ENCODE measurements around the gene ELMO1. TPM values are rescaled to one million over a fixed set of nuclear protein-coding genes. Genes with fewer than 3 reads are reported as not detected.

ELMO1 gene
- total RNA-seq, 1 experiment from 2014 or later, result not detected

GRCh38 chr7:37327288-37327687, 121.4 kb downstream of the ELMO1 start:
- Histone ChIP-seq H3F3A (ENCODE audit: low read length, unreplicated experiment) (no peaks in the 10 kb centered on the region), H3K4me2 (ENCODE audit: low read length) (no peak overlapping the region), H3K4me1 (ENCODE audit: insufficient read depth, low read length) (no peaks in the 10 kb centered on the region), H3K36me3 (ENCODE audit: low read depth, low read length) (no peaks in the 10 kb centered on the region), H3K4me3 (ENCODE audit: low read length) (no peak overlapping the region), H3K9ac (ENCODE audit: low read length) (no peak overlapping the region), H4K20me1 (ENCODE audit: low read length) (no peaks in the 10 kb centered on the region), H2AFZ (ENCODE audit: low read length) (no peak overlapping the region), H3K9me2 (replicated peaks; ENCODE audit: low read length) (no peaks in the 10 kb centered on the region), H3K27ac (ENCODE audit: low read length) (no peak overlapping the region), H3K27me3 (ENCODE audit: low read length) (no peaks in the 10 kb centered on the region; the same call in 1 of the 2 replicates), H3K79me2 (ENCODE audit: low read length) (no peaks in the 10 kb centered on the region), H3K9me3 (ENCODE audit: low read length) (no peaks in the 10 kb centered on the region)
- BruUV-seq (replicated peaks), result no TSS peak
- POLR2A ChIA-PET (ENCODE audit: unreplicated experiment), result no interaction called here
- DNase-seq, result no peak
- intact Hi-C loops (cut with micrococcal nuclease), result no loop called here
- CTCF ChIA-PET, result no interaction called here
- no peak for ATAC-seq
- no peak for TF ChIP-seq EZH2 (IDR thresholded peaks at IDR 0.05; ENCODE audit: low read length, unreplicated experiment)

GRCh38 chr7:37323966-37324365, 124.7 kb downstream of the ELMO1 start:
- Histone ChIP-seq H3K4me2 (ENCODE audit: low read length) (no peak overlapping the region), H3F3A (ENCODE audit: low read length, unreplicated experiment) (no peaks in the 10 kb centered on the region), H3K9me2 (replicated peaks; ENCODE audit: low read length) (no peaks in the 10 kb centered on the region), H3K4me1 (ENCODE audit: insufficient read depth, low read length) (no peaks in the 10 kb centered on the region), H3K9ac (ENCODE audit: low read length) (no peak overlapping the region), H3K36me3 (ENCODE audit: low read depth, low read length) (no peaks in the 10 kb centered on the region), H4K20me1 (ENCODE audit: low read length) (no peaks in the 10 kb centered on the region), H3K27ac (ENCODE audit: low read length) (no peak overlapping the region), H3K27me3 (ENCODE audit: low read length) (no peaks in the 10 kb centered on the region; the same call in 1 of the 2 replicates), H2AFZ (ENCODE audit: low read length) (no peak overlapping the region), H3K4me3 (ENCODE audit: low read length) (no peak overlapping the region), H3K9me3 (ENCODE audit: low read length) (no peaks in the 10 kb centered on the region), H3K79me2 (ENCODE audit: low read length) (no peaks in the 10 kb centered on the region)
- TF ChIP-seq EZH2phosphoT487 (IDR thresholded peaks at IDR 0.05; ENCODE audit: borderline replicate concordance, low read length) (no peak), EZH2 (IDR thresholded peaks at IDR 0.05; ENCODE audit: low read length, unreplicated experiment) (no peak), CTCF (conservative IDR thresholded peaks at IDR 0.05; ENCODE audit: low read depth, low read length) (no peak)
- DNase-seq, result no peak
- no peak for ATAC-seq
- intact Hi-C loops (cut with micrococcal nuclease), result no loop called here
- ChIA-PET POLR2A (ENCODE audit: unreplicated experiment) (no interaction called here), CTCF (no interaction called here)
- BruUV-seq (replicated peaks), result no TSS peak

GRCh38 chr7:37322831-37323230, 125.8 kb downstream of the ELMO1 start:
- no peak for TF ChIP-seq CTCF (conservative IDR thresholded peaks at IDR 0.05; ENCODE audit: low read depth, low read length)
- no peak for TF ChIP-seq EZH2 (IDR thresholded peaks at IDR 0.05; ENCODE audit: low read length, unreplicated experiment)
- TF ChIP-seq EZH2phosphoT487 (IDR thresholded peaks at IDR 0.05; ENCODE audit: borderline replicate concordance, low read length), result no peak
- DNase-seq (no peak), ATAC-seq (no peak)
- Histone ChIP-seq H3K27me3 (ENCODE audit: low read length) (no peaks in the 10 kb centered on the region; the same call in 1 of the 2 replicates), H3F3A (ENCODE audit: low read length, unreplicated experiment) (no peaks in the 10 kb centered on the region), H3K4me2 (ENCODE audit: low read length) (no peak overlapping the region), H3K36me3 (ENCODE audit: low read depth, low read length) (no peaks in the 10 kb centered on the region), H2AFZ (ENCODE audit: low read length) (no peak overlapping the region), H3K4me1 (ENCODE audit: insufficient read depth, low read length) (no peaks in the 10 kb centered on the region), H3K9me3 (ENCODE audit: low read length) (no peaks in the 10 kb centered on the region), H3K9me2 (replicated peaks; ENCODE audit: low read length) (no peaks in the 10 kb centered on the region), H3K4me3 (ENCODE audit: low read length) (no peak overlapping the region), H3K27ac (ENCODE audit: low read length) (no peak overlapping the region), H3K9ac (ENCODE audit: low read length) (no peak overlapping the region), H4K20me1 (ENCODE audit: low read length) (no peaks in the 10 kb centered on the region), H3K79me2 (ENCODE audit: low read length) (no peaks in the 10 kb centered on the region)
- POLR2A ChIA-PET (ENCODE audit: unreplicated experiment), result no interaction called here
- BruUV-seq (replicated peaks), result no TSS peak
- intact Hi-C loops (cut with micrococcal nuclease), result no loop called here
- CTCF ChIA-PET, result no interaction called here
